Subcutaneous abdominal adipose tissue (tissue), 5 donors: ENCODE data around the gene DENND5A.

Source experiments
- H3K27ac ChIP-seq: one replicate; pipeline ENCODE4 v1.7.0; 2013; ENCODE audit warnings: low read depth, mild to moderate bottlenecking, inconsistent platforms, low read length, moderate library complexity
- H3K27me3 ChIP-seq, 5 donors: one replicate each; pipeline ENCODE4 v1.7.0; 2013; ENCODE audit warnings: low read length in 5 of 5, inconsistent platforms in 1 of 5; ENCODE audit not compliant: control insufficient read depth in 5 of 5, insufficient read depth in 4 of 5
- H3K36me3 ChIP-seq, 5 donors: one replicate each; pipeline ENCODE4 v1.7.0; 2013; ENCODE audit warnings: low read length in 5 of 5; ENCODE audit not compliant: control insufficient read depth in 5 of 5, insufficient read depth in 5 of 5
- H3K4me1 ChIP-seq, 5 donors: one replicate each; pipeline ENCODE4 v1.7.0; 2013; ENCODE audit warnings: low read length in 5 of 5, mild to moderate bottlenecking in 3 of 5, moderate library complexity in 1 of 5; ENCODE audit not compliant: control insufficient read depth in 5 of 5, insufficient read depth in 5 of 5
- H3K4me3 ChIP-seq, 5 donors: one replicate each; pipeline ENCODE4 v1.7.0; 2013; ENCODE audit warnings: low read length in 5 of 5, low read depth in 1 of 5
- H3K9ac ChIP-seq, 5 donors: one replicate each; pipeline ENCODE4 v1.7.0; 2013; ENCODE audit warnings: low read length in 5 of 5, mild to moderate bottlenecking in 4 of 5, moderate library complexity in 3 of 5
- H3K9me3 ChIP-seq, 5 donors: one replicate each; pipeline ENCODE4 v1.7.0; 2013; ENCODE audit warnings: low read length in 5 of 5; ENCODE audit not compliant: control insufficient read depth in 5 of 5
- donor health status: healthy.
- donor health status: healthy.
- donor health status: healthy.
- donor health status: healthy.
- donor health status: healthy.

The DENND5A gene

DNA sequence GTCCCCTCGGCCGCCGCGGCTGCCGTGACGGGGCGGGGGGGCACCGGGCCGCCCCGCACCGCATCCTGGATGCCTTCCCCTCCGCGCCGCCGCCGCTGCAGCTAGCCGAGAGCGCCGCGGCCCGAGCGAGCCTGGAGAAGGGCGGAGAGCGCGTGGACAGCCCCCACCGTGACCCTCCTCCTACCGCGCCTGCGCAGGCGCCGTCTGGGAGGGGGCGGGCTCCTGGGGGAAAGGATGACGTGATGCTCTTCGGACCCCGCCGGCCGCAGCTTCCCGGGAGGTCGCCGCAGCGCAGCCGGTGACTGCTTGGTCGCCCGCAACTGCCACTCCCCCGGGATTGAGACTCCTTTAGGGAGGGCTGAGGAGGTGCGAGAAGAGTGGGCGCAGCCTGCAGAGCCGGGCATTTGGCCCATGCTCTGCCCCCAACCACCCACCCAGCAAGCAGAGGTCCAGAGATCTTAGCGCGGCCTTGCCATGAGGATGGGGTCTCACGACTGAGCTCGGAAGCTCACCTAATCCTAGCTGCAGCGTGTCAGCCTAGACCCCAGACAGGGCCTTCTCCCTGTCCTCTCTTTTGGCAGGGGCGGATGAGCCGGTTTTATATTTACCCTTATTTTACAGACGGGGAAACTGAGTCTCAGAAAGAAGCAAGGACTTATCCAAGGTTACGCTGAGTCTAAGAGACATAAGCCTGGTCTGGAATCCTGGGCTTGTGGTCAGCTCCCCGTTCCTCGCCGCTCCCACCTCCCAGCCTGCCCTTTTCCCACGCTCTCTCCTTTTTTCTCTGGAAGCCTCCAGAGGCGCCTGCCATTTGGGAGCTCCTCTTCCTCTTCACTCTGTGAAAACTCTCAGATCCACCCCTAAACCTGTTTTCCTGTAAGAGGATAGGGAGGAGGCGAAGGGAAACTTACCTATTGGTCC lies at the start of gene DENND5A:
Gene DENND5A, minus strand, starts transcription at position 140 of the 921 bp plus-strand sequence. CDS start 281 bp downstream, outside the sequence.
- H3K27ac ChIP-seq, result peak within 1 kb of the TSS; percentile 99

GRCh38 chr11:9314291-9315077 lies 49.3 kb upstream of the DENND5A start, which contains the start of gene TMEM41B:
Gene TMEM41B, minus strand, starts transcription at chr11:9314593. Its CDS starts 152 bp downstream, at chr11:9314441.
- Histone ChIP-seq H3K4me3 (peak within 1 kb of the TSS; percentile 95 to 99 (median 97)), H3K9me3 (no peaks in the 10 kb centered on the region), H3K4me1 (peaks cover 4 to 26% (median 17%) of the 10 kb centered on the region in 5 donors), H3K36me3 (no peaks in the 10 kb centered on the region), H3K27ac (peak within 1 kb of the TSS; percentile 78), H3K27me3 (peaks cover 0 to 5% (median 0%) of the 10 kb centered on the region in 5 donors), H3K9ac (peak within 1 kb of the TSS; percentile 43 to 97 (median 93))

More for the DNA sequence above, at the start of gene DENND5A:
- Histone ChIP-seq H3K9me3 (no peaks in the 10 kb centered on the region), H3K4me1 (peaks cover 4 to 22% (median 18%) of the 10 kb centered on the region in 5 donors), H3K27me3 (no peaks in the 10 kb centered on the region), H3K9ac (peak within 1 kb of the TSS; percentile 81 to 98 (median 96)), H3K4me3 (peak within 1 kb of the TSS; percentile 73 to 93 (median 88)), H3K36me3 (no peaks in the 10 kb centered on the region)

- Histone ChIP-seq H3K27me3 (peaks cover 0 to 5% (median 0%) of the 10 kb centered on the region in 5 donors), H3K27ac (peak overlapping the region; percentile 62), H3K9me3 (no peaks in the 10 kb centered on the region), H3K4me1 (peaks cover 4 to 26% (median 17%) of the 10 kb centered on the region in 5 donors), H3K36me3 (no peaks in the 10 kb centered on the region), H3K9ac (peak overlapping the region; percentile 43 to 97 (median 93)), H3K4me3 (peak overlapping the region; percentile 95 to 99 (median 97))
Observed at GRCh38 chr11:9313648-9314290, 48.6 kb upstream of the DENND5A start.

GRCh38 chr11:9310485-9311090 lies 45.4 kb upstream of the DENND5A start:
- Histone ChIP-seq H3K4me3 (no peak overlapping the region), H3K9ac (no peak overlapping the region), H3K27me3 (no peaks in the 10 kb centered on the region), H3K27ac (no peak overlapping the region), H3K9me3 (no peaks in the 10 kb centered on the region), H3K4me1 (peaks cover 4 to 26% (median 17%) of the 10 kb centered on the region in 5 donors), H3K36me3 (no peaks in the 10 kb centered on the region)

DNA sequence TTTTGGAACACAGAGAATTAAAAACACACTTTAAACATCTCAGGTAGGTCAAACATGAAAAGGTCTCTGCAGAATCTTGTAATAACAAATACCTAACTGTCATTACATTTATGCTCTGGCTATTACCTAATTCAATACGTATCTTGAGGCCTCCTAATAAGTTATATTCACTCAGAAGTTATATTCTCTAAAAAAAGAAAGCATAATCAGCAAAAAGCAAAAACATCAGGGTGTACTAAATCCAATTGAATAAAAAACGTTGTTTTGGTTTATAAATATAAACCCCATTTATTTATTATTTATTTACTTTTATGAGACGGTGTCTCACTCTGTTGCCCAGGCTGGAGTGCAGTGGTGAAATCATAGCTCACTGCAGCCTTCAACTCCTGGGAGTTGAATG lies 39.0 kb upstream of the DENND5A start:
- H3K9me3 ChIP-seq, result no peaks in the 10 kb centered on the region
- no peaks in the 10 kb centered on the region for H3K27me3 ChIP-seq
- H3K9ac ChIP-seq, result no peak overlapping the region
- H3K4me3 ChIP-seq, result no peak overlapping the region
- H3K36me3 ChIP-seq, result no peaks in the 10 kb centered on the region
- H3K4me1 ChIP-seq, result peaks cover 0 to 4% (median 0%) of the 10 kb centered on the region in 5 donors
- H3K27ac ChIP-seq, result no peak overlapping the region

DNA sequence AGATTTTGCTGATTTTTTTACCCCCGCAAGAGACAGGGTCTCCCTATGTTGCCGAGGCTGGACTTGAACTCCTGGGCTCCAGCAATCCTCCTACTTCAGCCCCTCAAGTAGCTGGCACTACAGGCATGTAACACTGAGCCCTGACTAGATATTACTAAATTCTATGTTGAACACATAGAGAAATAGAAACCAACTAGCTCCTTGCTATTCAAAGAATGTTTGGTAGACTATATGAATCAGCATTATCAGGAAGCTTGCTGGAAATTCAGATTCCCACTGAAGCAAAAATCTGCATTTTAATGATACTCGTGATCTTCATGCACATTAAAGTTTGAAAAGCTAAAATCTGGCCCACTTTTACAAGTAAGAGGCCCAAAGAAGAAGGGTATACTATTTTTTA lies 37.3 kb upstream of the DENND5A start:
- Histone ChIP-seq H3K4me3 (no peak overlapping the region), H3K4me1 (peaks cover 0 to 4% (median 0%) of the 10 kb centered on the region in 5 donors), H3K36me3 (peaks cover 0 to 4% (median 0%) of the 10 kb centered on the region in 5 donors), H3K27me3 (no peaks in the 10 kb centered on the region), H3K27ac (no peak overlapping the region), H3K9ac (no peak overlapping the region), H3K9me3 (no peaks in the 10 kb centered on the region)

DNA sequence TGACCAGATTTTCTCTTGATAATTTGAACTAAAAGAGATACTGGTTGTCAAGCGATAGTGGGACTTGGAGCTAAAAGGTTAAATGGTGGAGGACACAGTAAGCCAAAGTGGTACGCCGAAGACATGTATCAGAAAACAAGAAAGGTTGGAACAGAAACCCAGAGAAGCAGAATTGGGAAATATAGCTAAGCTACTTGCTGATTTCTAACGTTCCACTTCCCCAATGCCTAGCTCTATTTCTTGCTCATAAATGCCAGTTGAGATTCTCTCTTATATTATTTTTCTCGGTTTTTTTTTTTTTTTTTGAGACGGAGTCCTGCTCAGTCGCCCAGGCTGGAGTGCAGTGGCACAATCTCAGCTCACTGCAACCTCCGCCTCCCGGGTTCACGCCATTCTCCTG lies 36.6 kb upstream of the DENND5A start:
- Histone ChIP-seq H3K27me3 (no peaks in the 10 kb centered on the region), H3K27ac (no peak overlapping the region), H3K4me1 (peaks cover 0 to 4% (median 0%) of the 10 kb centered on the region in 5 donors), H3K36me3 (peaks cover 0 to 6% (median 2%) of the 10 kb centered on the region in 5 donors), H3K4me3 (no peak overlapping the region), H3K9ac (no peak overlapping the region), H3K9me3 (no peaks in the 10 kb centered on the region)

DNA sequence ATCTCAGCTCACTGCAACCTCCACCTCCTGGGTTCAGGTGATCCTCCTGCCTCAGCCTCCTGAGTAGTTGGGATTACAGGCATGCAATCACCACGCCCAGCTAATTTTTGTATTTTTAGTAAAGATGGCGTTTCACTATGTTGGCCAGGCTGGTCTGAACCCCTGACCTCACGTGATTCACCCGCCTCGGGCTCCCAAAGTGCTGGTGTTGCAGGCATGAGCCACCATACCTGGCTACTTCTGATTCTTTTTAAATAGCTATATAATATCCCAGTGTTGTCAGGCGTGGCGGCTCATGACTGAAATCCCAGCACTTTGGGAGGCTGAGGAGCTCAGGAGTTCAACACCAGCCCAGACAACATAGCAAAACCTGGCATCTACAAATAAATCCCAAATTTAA lies 28.5 kb upstream of the DENND5A start:
- Histone ChIP-seq H3K9me3 (no peaks in the 10 kb centered on the region), H3K27me3 (no peaks in the 10 kb centered on the region), H3K27ac (no peak overlapping the region), H3K4me3 (no peak overlapping the region), H3K9ac (no peak overlapping the region), H3K36me3 (peaks cover 2 to 14% (median 4%) of the 10 kb centered on the region in 5 donors), H3K4me1 (no peaks in the 10 kb centered on the region)

DNA sequence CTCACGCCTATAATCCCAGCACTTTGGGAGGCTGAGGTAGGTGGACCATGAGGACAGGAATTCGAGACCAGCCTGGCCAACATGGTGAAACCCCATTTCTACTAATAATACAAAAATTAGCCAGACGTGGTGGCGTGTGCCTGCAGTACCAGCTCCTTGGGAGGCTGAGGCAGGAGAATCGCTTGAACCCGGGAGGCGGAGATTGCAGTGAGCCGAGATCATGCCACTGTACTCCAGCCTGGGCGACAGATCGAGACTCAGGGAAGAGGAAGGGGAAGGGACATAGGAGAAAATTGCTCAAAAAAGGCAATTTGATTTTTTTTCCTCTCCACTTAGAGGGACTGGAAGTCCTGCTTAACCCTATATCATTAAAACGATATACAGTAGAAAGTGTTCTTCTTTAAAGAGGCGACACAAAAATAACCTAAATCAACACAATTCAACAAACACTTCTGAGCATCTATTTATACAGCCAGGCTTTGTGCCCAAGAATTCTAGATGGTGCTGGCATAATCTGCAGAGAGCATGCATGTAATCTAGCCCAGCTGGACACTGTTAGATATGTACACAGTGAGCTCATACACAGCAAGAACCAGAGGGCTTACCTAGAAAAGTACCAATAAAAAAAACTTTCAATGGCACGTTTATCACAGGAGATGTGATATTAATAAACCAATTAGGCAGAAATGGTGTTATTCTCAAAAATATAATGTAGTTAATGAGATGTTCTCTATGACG lies 20.9 kb upstream of the DENND5A start:
- Histone ChIP-seq H3K4me1 (no peaks in the 10 kb centered on the region), H3K27me3 (no peaks in the 10 kb centered on the region), H3K4me3 (no peak overlapping the region), H3K9me3 (no peaks in the 10 kb centered on the region), H3K9ac (no peak overlapping the region), H3K36me3 (peaks cover 2 to 14% (median 8%) of the 10 kb centered on the region in 5 donors), H3K27ac (no peak overlapping the region)
